ENCODE data around the gene SMC3.

SMC3 gene

GRCh38 chr10:110651044-110651958 lies 83.8 kb downstream of the SMC3 start:
- H3K36me3 ChIP-seq (ENCODE audit: insufficient read depth, low read length), result no peaks in the 10 kb centered on the region
- H3K27me3 ChIP-seq (ENCODE audit: insufficient read depth, low read length), result peaks cover 35% of the 10 kb centered on the region
- H2AFZ ChIP-seq (ENCODE audit: low read depth, low read length), result no peak overlapping the region
- H3K4me1 ChIP-seq (ENCODE audit: insufficient read depth, low read length), result peaks cover 4% of the 10 kb centered on the region
- H3K9me3 ChIP-seq (ENCODE audit: low read length), result peaks cover 3% of the 10 kb centered on the region
- H3K4me3 ChIP-seq (ENCODE audit: low read length), result no peak overlapping the region

DNA sequence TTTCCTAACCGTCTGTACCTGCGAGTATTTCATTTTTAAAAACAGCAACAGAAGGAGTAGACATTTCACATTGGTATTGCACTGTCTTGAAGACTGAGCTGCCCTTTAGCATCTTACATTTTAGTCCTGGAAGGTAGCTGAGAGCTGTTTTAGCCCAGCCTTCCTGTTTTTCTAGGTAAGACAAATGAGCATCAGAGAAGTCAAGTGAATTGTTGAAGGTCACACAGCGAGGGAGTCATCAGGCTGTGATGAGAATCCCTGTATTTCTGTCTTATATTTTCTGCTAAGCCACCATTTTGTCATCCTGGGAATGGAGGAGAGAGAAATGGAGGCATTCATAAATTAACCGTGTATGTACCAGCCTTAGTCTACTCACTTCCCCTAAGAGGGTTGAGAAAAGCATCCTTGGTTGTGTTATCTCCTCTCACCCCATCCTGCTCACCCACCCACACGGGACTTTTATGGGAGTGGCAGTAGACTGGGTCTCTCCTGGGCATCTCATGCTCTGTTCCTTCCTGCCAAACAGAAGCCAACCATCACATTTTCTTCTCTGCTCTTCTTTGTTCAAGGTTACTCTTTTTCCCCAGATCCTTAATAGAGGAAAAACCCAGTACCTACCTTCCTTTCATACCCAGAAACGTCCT lies 85.1 kb downstream of the SMC3 start:
- Histone ChIP-seq H3K4me3 (ENCODE audit: low read length) (no peak overlapping the region), H3K4me1 (ENCODE audit: insufficient read depth, low read length) (peaks cover 4% of the 10 kb centered on the region), H3K36me3 (ENCODE audit: insufficient read depth, low read length) (no peaks in the 10 kb centered on the region), H2AFZ (ENCODE audit: low read depth, low read length) (no peak overlapping the region), H3K9me3 (ENCODE audit: low read length) (no peaks in the 10 kb centered on the region), H3K27me3 (ENCODE audit: insufficient read depth, low read length) (peaks cover 30% of the 10 kb centered on the region)

Data from neuron (in vitro differentiated cells).